ENCODE measurements around the gene PDE5A. TPM values are rescaled to one million over a fixed set of nuclear protein-coding genes. Genes with fewer than 3 reads are reported as not detected.
A peak's percentile ranks its signal among the peaks of the same experiment; 100 is the strongest.
"Not testable (repeated sequence)": the region's sequence is repeated elsewhere in the genome, so short reads cannot be mapped to it uniquely, and the experiment has no call there.

PDE5A gene
- total RNA-seq, 1 donor from 2014 or later, result 1.7 TPM

DNA sequence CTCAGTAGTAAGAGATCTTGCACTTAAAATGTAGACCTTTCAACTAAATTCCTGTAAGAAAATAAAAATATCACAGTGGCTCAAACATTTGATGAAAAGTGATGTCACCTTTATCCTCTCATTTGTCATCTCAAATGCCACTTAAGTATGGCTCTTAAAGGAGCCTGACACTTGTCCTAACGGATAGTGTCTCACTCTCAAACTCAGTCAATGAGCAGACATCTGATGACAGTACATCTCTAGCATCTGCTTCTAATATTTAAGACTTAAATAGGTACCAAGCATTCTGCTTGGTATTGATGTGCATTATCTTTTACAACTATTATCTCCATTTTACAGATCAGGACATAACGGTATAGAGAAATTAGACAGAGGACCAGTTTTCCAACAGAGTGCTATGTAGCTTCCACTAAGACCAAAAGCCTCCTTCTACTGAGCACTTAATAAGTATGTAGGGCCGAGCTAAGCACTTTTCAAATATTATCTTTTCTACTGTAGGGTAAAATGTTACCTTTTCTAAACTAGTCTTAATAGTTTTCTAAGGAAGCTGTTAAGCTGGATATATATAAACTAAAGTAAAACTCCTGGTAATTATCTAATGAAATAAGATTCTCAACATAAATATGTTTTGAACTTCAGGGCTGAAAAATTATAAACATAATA, 110.2 kb downstream of the PDE5A start:
- DNase-seq, result no peak

GRCh38 chr4:119517361-119518229, 111.0 kb downstream of the PDE5A start:
- peak; percentile 38 for DNase-seq

DNA sequence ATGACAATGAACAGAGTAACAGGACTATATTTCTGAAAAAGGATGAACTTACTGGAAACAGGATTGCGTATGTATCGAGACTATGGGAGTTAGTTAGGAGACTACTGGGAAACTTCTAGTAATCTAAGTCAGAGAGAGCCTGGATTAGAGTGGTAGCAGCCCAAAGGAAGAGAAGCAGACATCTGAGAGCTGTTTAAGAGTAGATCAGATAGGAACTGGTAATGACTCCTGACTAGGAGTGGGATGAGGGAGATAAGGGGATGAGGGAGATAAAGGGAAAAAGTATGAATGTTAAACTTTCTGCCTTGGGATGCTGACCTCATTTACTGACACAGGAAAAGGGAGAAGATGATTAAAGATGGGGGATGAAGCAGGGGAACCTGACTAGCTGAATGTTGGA, 116.2 kb downstream of the PDE5A start:
- no peak for DNase-seq

DNA sequence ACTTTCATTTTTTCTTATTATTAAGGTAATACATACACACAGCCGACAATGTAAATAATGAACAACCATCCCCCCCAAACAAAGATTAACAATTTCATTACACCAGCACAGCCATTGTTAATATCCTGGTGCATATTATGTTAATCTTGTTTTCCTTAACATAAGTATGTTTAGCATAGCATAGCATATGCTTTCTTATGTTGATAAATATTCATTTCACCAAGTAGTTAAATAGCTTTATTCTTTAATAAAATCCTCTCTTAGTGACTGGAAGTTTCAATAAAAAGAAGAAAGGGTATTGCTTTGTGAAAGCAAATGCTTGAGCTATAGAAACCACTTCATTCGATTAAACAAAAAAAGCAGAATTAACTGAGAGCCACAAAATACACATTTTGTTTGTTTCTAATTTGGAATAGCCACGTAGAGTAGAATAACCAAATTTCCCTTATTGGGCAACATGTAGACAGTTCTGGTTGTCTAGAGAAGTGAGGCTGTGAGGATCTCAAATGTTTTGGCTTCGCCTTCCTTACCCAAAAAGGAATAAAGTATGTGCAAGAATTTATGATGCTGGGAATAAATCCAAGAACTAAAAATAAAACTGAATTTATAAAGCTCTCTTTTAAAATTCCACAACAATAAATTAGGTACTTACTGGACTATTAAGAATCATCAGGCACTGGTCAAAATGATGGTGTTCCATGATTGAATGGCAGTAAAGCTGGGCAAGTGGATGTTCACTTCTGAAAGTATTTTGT, 118.0 kb downstream of the PDE5A start:
- DNase-seq, result no peak

- DNase-seq, result no peak
Measured at GRCh38 chr4:119508281-119508680, 120.3 kb downstream of the PDE5A start.

GRCh38 chr4:119506806-119507205, 121.8 kb downstream of the PDE5A start:
- no peak for DNase-seq

GRCh38 chr4:119504616-119505015, 124.0 kb downstream of the PDE5A start:
- no peak for DNase-seq

GRCh38 chr4:119501740-119502139, 126.9 kb downstream of the PDE5A start:
- DNase-seq, result no peak

GRCh38 chr4:119498527-119498926, 130.1 kb downstream of the PDE5A start:
- no peak for DNase-seq

- DNase-seq, result no peak
Measured at GRCh38 chr4:119493886-119494285, 134.7 kb downstream of the PDE5A start.

GRCh38 chr4:119493419-119493818, 135.2 kb downstream of the PDE5A start:
- peak; percentile 13 for DNase-seq

DNA sequence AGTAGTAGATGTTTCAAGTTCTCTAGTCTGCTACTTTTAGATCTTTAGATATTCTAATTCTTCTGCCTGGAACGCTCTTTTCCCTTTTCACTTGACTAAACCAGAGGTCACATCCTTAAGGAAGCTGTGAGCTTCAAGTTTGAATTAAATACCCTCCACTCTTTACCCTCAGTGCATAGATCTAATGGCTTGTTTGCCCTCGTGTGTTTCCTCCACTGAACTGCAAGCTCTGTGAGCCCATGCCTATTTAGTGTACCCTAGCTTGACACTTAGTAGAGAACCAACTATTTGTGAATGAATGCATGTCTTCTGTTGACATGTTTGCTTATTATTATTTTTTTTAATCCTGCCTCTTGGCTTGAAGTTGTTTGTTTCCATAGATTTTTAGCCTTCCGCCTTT, 138.3 kb downstream of the PDE5A start:
- peak; percentile 78 for DNase-seq

DNA sequence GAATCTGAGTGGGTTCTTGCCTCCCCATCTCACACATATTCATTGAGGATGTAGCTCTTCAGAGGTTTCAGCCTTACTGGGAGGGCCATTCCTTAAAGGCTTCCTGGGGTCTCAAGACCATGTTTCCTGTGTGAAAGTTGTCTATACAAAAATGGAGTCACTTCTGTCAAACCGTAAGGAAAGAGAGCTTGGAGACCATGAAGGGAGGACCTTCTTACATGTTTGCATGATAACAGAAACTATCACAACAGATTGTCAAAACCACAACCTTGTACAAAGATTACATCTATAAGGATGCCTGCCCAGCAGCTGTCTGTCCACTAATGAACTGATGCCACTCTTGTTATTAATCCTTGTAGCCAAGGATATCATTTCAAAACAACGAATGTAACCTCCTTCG, 139.3 kb downstream of the PDE5A start:
- no peak for DNase-seq

- DNase-seq, result no peak
Measured at GRCh38 chr4:119480331-119480730, 148.3 kb downstream of the PDE5A start.

DNA sequence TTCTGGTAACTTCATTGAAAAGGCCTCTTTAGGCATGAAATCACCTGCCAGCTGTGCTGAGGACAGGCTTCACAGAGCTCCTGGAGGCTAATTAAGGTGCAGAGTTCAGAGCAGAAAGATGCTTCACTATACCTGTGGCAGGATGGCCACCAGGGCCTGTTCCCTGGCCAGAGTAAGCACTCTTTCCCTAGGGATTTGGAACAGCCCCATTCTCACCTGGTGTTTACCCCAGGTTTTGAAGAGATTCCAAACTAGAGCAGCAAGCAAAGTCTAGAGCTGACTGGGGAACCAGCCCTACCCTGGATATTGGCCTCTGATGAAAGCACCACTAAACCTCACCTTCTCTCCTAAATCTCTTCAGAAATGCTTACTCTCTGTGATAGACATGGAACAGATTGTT, 148.8 kb downstream of the PDE5A start:
- DNase-seq, result no peak

DNA sequence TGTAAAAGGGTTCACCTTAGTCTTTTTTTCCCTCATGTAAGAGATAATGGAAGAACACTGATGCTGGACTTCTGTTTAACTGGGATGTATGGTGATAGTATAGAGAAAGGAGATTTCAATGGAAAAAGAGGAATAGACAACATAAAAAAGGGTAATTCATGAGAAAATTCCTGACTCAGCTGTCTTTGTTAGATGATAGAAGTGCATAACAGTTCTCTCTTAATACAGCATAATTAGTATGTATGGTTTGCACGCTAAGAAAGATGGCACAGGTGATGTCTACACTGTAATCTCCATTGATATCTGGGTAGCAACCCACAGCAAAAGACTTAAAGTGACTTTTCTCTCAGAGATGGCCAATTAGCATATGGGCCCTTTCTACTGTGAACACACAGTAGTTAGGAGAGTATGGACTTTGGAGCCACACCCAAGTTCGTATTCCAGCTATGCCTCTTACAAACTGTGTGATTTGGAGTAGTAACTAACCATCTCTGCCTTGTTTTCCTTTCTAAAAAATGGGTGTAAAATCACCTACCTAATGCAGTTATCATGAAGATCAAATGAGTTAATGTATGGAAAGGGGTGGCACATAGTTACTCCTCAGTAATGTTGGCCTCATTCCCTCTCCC, 149.3 kb downstream of the PDE5A start:
- DNase-seq, result no peak

DNA sequence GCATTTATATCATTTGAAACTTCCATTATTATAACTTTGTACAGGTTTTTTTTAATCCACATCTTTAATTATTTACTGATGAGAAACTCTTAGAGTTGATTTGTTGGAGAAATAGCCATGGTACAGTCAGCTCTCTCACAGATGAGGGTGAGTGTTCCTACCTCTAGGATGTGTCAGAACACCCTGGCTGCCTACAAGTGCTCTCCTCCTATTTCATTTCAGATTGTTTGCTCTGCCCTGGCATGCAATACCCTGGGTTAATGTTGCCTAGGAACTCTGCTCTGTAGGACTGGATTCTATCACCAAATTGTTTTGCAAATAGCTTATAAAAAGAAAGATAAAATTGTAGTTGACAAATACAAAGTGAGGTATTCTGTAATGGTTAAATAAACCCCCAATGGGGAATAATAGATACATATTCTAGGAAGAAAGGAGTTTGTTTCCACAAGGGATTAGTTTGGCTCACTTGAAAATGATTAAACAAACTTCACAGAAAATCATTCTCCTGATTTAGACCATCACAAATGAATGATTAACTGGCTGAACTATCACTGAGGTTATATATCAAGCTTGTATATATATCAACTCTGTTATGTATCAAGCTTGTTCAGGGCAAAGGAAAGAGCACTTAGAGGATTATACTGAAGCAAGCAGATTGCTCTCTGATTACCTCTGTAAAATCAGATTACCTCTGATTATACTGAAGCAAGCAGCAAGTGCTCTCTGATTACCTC, 150.0 kb downstream of the PDE5A start:
- no peak for DNase-seq

DNA sequence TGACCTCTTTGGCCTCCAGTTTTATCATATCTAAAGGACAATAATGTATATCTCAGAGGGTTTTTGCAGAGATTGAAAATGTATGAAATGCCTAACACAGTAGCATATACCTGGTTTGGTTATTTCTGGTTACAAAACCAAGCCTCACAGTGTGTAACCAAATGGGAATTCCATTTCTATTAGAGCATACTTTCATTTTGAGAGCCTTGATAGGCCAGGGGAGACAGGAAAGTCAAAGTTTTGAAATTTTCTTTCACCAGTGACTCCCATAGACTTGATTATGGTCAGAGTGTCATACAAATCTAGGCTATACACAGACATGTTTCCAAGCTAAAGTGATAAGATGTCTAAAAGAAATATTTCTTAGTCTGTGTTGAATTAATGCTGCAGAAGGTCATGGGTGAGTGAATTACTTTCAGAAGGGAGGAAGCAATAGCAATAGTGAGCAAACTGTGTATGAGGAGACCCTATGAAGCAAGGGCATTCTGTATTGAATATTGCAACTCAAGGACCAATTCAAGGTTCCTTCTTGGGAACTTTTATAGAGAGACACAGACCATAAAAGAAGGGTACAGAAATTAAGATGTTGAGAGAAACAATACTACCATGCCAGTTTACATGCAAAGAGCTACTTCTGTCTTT, 151.1 kb downstream of the PDE5A start:
- DNase-seq, result no peak

DNA sequence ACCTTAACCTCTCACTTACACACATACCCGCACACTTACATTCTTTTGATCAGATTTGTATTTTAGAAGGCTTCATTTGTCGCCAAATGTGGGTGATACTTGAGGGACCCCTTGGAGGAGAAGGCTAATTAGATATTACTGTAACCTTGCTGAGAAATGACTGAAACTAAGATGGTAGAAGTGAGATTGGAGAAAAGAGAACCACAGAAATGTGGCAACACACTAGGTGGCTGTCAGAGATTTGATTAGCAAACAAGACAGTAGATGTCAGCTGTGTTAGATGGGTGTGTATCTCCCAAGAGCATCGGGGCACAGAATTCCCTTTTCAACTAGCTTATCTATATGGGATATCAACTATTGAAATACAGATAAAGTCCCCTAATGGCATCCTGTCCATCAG, 157.3 kb downstream of the PDE5A start:
- DNase-seq, result no peak

- not testable (repeated sequence) for DNase-seq
Measured at GRCh38 chr4:119470737-119471063, 157.9 kb downstream of the PDE5A start.

- peak; percentile 27 for DNase-seq
Measured at GRCh38 chr4:119470021-119470736, 158.4 kb downstream of the PDE5A start.

Data from dermis blood vessel endothelial cell (primary cell).